Stimulated activated CD8-positive, alpha-beta memory T cell treated with anti-CD3 and anti-CD28 coated beads, Interleukin-15, amount 100 ng/mL, for 48 hours (primary cell): ENCODE data around the gene TRIM4.
"Not testable (repeated sequence)": the region's sequence is repeated elsewhere in the genome, so short reads cannot be mapped to it uniquely, and the experiment has no call there.

Source experiments
- DNase-seq, 2 donors: peaks; one replicate each; pipeline ENCODE4 v3.0.0-alpha.2; 2020; ENCODE audit warnings: low read depth in 2 of 2

TRIM4 gene

GRCh38 chr7:99919814-99920112, 433 bp upstream of the TRIM4 start:
- no peak for DNase-seq

- no peak for DNase-seq
Observed at GRCh38 chr7:99910976-99911375, 8.4 kb downstream of the TRIM4 start.

DNA sequence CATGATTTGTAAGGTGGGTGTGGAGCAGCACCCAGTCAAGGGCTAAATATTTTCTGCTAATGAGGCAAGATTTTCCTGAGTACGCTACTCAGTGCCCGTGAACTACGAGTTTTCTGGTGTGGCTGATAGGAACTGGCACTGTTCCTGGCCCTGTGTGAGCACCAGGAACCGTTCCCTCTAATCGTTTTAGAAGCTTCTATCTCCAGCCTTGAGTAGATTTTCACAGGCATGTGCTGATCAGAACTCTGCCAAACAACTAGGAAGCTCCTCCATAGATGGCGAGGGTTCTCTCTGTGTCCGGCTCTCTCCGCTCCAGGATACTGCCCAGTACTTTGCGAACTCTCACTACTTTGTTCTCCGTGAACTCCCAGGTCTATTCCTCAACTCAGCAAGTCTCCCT, 17.7 kb downstream of the TRIM4 start:
- no peak for DNase-seq

GRCh38 chr7:99899830-99900519, 19.4 kb downstream of the TRIM4 start:
- no peak for DNase-seq

- no peak for DNase-seq
Observed at GRCh38 chr7:99898836-99899235, 20.5 kb downstream of the TRIM4 start.

- DNase-seq, result no peak
Observed at GRCh38 chr7:99898023-99898357, 21.3 kb downstream of the TRIM4 start.

GRCh38 chr7:99897322-99898022, 21.9 kb downstream of the TRIM4 start:
- DNase-seq, result no peak

- DNase-seq, result no peak
Observed at GRCh38 chr7:99894738-99895137, 24.6 kb downstream of the TRIM4 start.

DNA sequence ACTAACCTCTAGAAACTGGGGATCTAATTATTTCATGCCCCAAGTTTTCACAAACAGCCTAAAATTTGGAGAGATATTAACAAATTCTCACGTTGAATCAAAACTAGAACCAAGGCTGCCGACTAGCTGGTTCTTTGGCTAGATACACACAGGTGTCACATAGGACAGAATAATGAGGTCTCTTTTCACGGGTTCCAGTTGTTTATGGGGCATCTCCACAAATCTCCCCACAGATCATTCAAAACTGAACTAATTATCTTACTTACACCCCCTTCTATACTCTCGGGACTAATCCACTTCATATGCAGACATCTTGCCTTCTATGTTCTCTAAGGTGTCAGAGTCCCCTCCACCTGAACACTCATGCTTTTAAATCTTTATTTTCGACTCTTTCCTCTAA, 26.1 kb downstream of the TRIM4 start:
- no peak for DNase-seq

GRCh38 chr7:99890348-99890747, 29.0 kb downstream of the TRIM4 start:
- DNase-seq, result not testable (repeated sequence)

DNA sequence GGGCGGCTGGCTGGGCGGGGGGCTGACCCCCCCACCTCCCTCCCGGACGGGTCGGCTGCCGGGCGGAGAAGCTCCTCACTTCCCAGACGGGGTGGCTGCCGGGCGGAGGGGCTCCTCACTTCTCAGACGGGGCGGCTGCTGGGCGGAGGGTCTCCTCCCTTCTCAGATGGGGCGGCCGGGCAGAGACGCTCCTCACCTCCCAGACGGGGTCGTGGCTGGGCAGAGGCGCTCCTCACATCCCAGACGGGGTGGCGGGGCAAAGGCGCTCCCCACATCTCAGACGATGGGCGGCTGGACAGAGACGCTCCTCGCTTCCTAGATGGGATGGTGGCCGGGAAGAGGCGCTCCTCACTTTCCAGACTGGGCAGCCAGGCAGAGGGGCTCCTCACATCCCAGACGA, 31.0 kb downstream of the TRIM4 start:
- DNase-seq, result not testable (repeated sequence)

DNA sequence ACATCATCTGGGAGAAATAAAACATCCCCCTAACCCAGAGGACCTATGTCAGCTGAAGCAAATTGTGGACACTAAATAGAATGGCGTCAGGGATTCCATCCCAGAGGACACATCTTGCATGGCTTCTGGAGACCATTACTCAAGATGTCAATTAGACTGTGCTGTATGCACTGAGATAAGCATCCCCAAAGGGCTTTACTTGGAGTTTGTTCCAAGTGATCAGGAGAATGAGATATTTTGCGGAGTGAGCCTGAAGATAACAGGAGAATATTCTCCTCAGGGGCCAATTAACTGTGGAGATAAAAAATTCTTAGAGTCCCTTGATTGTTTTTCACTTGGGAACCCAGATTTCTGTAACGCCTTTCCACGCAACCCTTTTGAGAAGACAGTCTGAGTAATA, 38.0 kb downstream of the TRIM4 start:
- no peak for DNase-seq

GRCh38 chr7:99876933-99877332, 42.4 kb downstream of the TRIM4 start, which contains the start of gene OR2AE1:
TSS of gene OR2AE1 (minus strand) at chr7:99877033. CDS start at chr7:99877033, 0 bp downstream.
- DNase-seq, result no peak

GRCh38 chr7:99876491-99876890, 42.8 kb downstream of the TRIM4 start:
- no peak for DNase-seq

DNA sequence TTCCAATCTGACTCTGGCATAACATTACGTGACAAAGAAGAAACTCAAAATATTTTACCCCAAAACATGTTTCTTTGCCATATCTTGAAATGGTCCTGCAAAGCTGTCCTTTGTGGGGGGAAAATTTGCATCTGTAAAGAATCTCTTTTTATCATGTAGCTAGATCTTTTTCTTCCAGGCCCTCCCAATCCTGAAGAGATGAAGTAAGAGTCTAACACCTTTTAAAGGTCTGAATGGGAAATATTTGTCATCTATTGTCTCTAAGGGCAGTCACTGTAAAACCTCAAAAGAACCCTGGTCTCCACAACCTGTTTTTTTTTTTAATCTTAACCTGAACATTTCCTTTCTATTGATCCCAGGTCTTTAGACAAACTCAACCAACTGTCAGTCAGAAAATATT, 51.1 kb downstream of the TRIM4 start:
- no peak for DNase-seq

- DNase-seq, result not testable (repeated sequence)
Observed at GRCh38 chr7:99867477-99867876, 51.9 kb downstream of the TRIM4 start.

DNA sequence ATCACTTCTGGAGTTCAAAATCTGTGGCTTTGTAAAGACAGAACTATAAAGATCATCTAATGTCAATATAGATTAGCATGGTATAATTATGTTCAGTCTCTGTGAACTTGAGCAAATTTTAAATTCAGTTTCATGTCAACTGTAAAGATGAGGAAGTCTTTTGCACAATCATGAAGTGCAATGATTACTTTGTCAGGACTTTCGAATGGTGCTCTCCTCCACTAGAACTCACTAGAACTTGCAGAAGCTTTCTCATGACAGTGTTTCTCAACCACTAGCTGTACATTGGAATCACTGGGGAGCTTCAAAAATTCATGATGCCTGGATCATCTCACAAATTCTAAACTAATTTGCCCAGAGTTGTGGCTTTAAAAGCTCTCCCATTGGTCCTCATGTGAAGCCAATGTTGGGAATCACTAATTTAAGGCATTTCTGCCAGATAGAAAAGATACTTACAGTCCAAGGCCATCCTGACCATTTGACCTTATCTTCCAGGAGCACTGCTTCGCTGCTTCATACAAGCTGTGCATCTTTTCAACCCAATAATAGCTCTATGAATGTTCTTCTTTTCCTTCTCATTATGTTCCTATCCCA, 55.4 kb downstream of the TRIM4 start:
- no peak for DNase-seq

GRCh38 chr7:99860281-99861127, 58.8 kb downstream of the TRIM4 start:
- DNase-seq, result no peak

DNA sequence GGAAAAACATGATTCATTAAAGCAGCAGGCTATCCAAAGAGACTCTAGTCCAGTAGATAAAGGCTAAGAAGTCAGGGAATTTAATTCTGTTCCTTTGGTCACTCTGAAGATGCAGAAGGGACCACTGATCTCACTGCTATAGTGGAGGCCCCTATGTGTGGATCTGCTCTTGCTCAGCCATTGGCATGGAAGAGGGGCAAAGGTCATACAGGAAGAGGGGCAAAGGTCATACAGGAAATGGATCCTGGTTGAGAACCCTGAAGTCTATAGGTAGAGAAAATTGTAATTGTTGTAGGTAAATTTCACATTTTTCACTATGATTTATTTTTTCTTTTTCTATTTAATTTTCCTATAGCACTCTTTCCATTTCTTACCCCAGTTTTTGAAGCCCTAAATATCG, 64.1 kb downstream of the TRIM4 start:
- DNase-seq, result no peak

DNA sequence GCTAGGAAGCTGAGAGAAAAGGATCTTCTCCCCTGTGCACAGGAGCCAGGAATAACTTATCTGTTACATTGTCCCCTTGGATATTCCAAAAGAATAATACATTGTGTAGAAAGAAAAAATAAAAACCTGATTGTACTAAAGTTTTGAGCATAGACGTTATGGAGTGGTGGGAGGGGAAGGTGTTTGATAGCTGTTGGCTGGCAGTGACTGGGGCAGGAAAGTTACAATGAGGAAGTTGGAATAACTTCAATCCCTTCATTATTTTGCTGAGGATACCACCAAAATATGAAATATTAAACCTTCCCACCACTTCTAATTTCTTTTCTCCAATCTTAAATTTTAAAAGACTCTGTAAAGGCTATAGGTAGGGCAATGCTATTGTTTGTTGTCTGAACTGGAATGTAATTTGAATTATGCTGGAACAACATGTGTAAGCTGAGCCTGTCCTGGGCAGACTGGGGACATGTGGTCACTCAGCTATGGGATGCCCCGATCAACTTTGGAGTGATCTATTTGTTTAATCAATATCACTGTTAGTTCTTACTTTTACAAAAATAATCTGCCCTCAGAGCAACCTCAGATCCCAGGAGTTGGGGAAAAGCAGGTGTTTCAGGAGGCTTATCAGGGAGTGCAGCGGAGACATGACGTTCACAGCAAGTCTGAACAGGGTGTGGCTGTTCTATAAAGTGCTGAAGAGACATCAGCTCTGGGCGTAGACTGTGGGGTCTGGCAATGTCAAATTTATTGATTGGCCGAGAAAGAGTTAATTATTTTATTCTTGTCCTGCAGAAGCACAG, 70.7 kb downstream of the TRIM4 start:
- no peak for DNase-seq

GRCh38 chr7:99844328-99844727, 75.0 kb downstream of the TRIM4 start:
- no peak for DNase-seq

GRCh38 chr7:99843808-99844207, 75.5 kb downstream of the TRIM4 start:
- no peak for DNase-seq
